B cell (primary cell): ENCODE results near the gene WNK2. TPM values are rescaled to one million over a fixed set of nuclear protein-coding genes. Genes with fewer than 3 reads are reported as not detected.

Source experiments
- ATAC-seq: fragments of 200-7000 bp; cut with Tn5 transposase; one replicate; pipeline ENCODE4 v1.10.0; 2021; ENCODE audit warnings: low read depth, mild to moderate bottlenecking, moderate number of reproducible peaks, moderate library complexity
- CTCF ChIA-PET: fragments of 350-600 bp; sonication (Branson Sonifier 250); formaldehyde crosslinking; loops from one replicate; lab custom pipeline; 2021; ENCODE audit warnings: antibody characterized with exemption, inconsistent platforms; lab: Charles Lee
- POLR2A ChIA-PET: fragments of 350-600 bp; sonication (Branson Sonifier 250); formaldehyde crosslinking; loops from one replicate; lab custom pipeline; 2021; ENCODE audit warnings: antibody characterized with exemption; lab: Charles Lee
- DNase-seq: peaks from one replicate; pipeline ENCODE4 v3.0.0; 2013
- H2AFZ ChIP-seq: 2 replicates; pipeline ENCODE4 v1.6.1; 2012; ENCODE audit warnings: mild to moderate bottlenecking, low read depth, low read length; ENCODE audit not compliant: insufficient read depth, poor library complexity, severe bottlenecking
- H3K27ac ChIP-seq, 2 donors: 1 replicate in 1 of 2; 2 replicates in 1 of 2; pipeline ENCODE4 v1.5.1; 2012 to 2013; ENCODE audit warnings: low read length in 2 of 2, mild to moderate bottlenecking in 2 of 2, moderate library complexity in 1 of 2
- H3K27me3 ChIP-seq, 4 experiments: fragments of 200-600 bp in 1 of 4; sonication (generic) in 1 of 4; replicated peaks in 1 of 4; 1 replicate in 2 of 4; 2 replicates in 2 of 4; pipeline versions ENCODE4 v1.6.1 to v1.7.0; 2013 to 2016; ENCODE audit warnings: low read length in 3 of 4, mild to moderate bottlenecking in 2 of 4, mixed read lengths in 1 of 4, moderate library complexity in 1 of 4; ENCODE audit not compliant: insufficient read depth in 4 of 4, control insufficient read depth in 3 of 4; ENCODE audit errors: control extremely low read depth in 1 of 4
- H3K36me3 ChIP-seq, 2 experiments: replicated peaks in 1 of 2; 1 replicate in 1 of 2; 2 replicates in 1 of 2; pipeline versions ENCODE4 v1.6.1 to v1.7.1; 2013; ENCODE audit warnings: low read length in 1 of 2; ENCODE audit not compliant: insufficient read depth in 2 of 2, control insufficient read depth in 1 of 2; ENCODE audit errors: control extremely low read depth in 1 of 2, extremely low read depth in 1 of 2
- H3K4me1 ChIP-seq, 2 donors: fragments of 200-600 bp in 1 of 2; sonication (generic) in 1 of 2; 1 replicate in 1 of 2; 2 replicates in 1 of 2; pipeline versions ENCODE4 v1.5.1 to v1.6.1; 2013 to 2017; ENCODE audit warnings: low read length in 2 of 2; ENCODE audit not compliant: control insufficient read depth in 2 of 2, insufficient read depth in 2 of 2
- H3K4me2 ChIP-seq: replicated peaks from 2 replicates; pipeline ENCODE3; 2012; ENCODE audit warnings: mild to moderate bottlenecking, low read depth, low read length; ENCODE audit not compliant: poor library complexity, severe bottlenecking
- H3K4me3 ChIP-seq, 5 experiments: fragments of 200-600 bp in 1 of 5; sonication (generic) in 1 of 5; 1 replicate in 3 of 5; 2 replicates in 2 of 5; pipeline versions ENCODE4 v1.5.1 to v1.7.0; 2011 to 2016; ENCODE audit warnings: low read length in 4 of 5, mild to moderate bottlenecking in 4 of 5, low read depth in 2 of 5, control low read depth in 1 of 5, moderate library complexity in 1 of 5; ENCODE audit not compliant: insufficient read depth in 1 of 5; ENCODE audit errors: control extremely low read depth in 1 of 5, extremely low read depth in 1 of 5
- H3K79me2 ChIP-seq: fragments of 200-600 bp; sonication (generic); one replicate; pipeline ENCODE4 v1.6.0; 2016; ENCODE audit warnings: low read length; ENCODE audit not compliant: control insufficient read depth, insufficient read depth
- H3K9ac ChIP-seq: fragments of 200-600 bp; sonication (generic); 2 replicates; pipeline ENCODE4 v1.6.1; 2017; ENCODE audit warnings: mild to moderate bottlenecking, low read length, moderate library complexity
- H3K9me3 ChIP-seq, 3 donors: one replicate each; pipeline versions ENCODE4 v1.6.1 to v1.7.1; 2013; ENCODE audit warnings: low read length in 2 of 3; ENCODE audit not compliant: control insufficient read depth in 2 of 3, insufficient read depth in 1 of 3; ENCODE audit errors: control extremely low read depth in 1 of 3
- H4K20me1 ChIP-seq: 2 replicates; pipeline ENCODE4 v1.6.0; 2012; ENCODE audit warnings: mild to moderate bottlenecking, low read length; ENCODE audit not compliant: insufficient read depth, control insufficient read depth, poor library complexity, severe bottlenecking
- H3K27ac Mint-ChIP-seq: one replicate; pipeline ENCODE4 v1.8.0; 2021; ENCODE audit warnings: mixed read lengths
- H3K27me3 Mint-ChIP-seq: one replicate; pipeline ENCODE4 v1.8.0; 2021; ENCODE audit warnings: mixed read lengths
- H3K4me1 Mint-ChIP-seq: one replicate; pipeline ENCODE4 v1.8.0; 2021; ENCODE audit warnings: mixed read lengths
- H3K4me3 Mint-ChIP-seq: one replicate; pipeline ENCODE4 v1.8.0; 2021; ENCODE audit warnings: mixed read lengths
- H3K9me3 Mint-ChIP-seq: one replicate; pipeline ENCODE4 v1.8.0; 2022; ENCODE audit warnings: mixed read lengths; ENCODE audit not compliant: insufficient read depth
- CTCF ChIP-seq: fragments of 200-600 bp; IDR thresholded peaks from one replicate; pipeline ENCODE4 v1.8.0; 2022; ENCODE audit warnings: antibody characterized with exemption, mild to moderate bottlenecking
- EZH2 ChIP-seq: IDR thresholded peaks from 2 replicates; pipeline ENCODE4 v1.6.1; 2012; ENCODE audit warnings: borderline replicate concordance, low read depth, mild to moderate bottlenecking, moderate library complexity, low read length; ENCODE audit not compliant: insufficient read depth, poor library complexity, severe bottlenecking
- WGBS: methylation state at CpG from one replicate; pipeline ENCODE4 v1.1.5; 2013; ENCODE audit warnings: missing lambda C conversion rate; ENCODE audit not compliant: insufficient coverage; 5-methylcytosine and 5-hydroxymethylcytosine counted together
- intact Hi-C: fragments of 100-400 bp; cut with micrococcal nuclease; formaldehyde crosslinking; loops from one replicate; pipeline ENCODE4 v1.10.0; 2022
- polyA plus RNA-seq: library from polyadenylated mRNA; depleted of rRNA; stranded (reverse); fragments of >200 nt; gene quantifications from 2 replicates; pipeline ENCODE4 v1.2.3, GENCODE V29; 2012
- total RNA-seq, 2 donors: library from RNA; stranded (reverse); fragments of 120-200 nt in 1 of 2; gene quantifications; 1 replicate in 1 of 2; 2 replicates in 1 of 2; pipeline versions ENCODE4 v1.2.3 to v1.2.4, GENCODE V29; 2013 to 2022

The WNK2 gene
- total and polyA plus RNA-seq, 2 donors (not counting 1 experiment from before 2014, with no cell fraction given) = 0.49 TPM; not detected in 1

DNA sequence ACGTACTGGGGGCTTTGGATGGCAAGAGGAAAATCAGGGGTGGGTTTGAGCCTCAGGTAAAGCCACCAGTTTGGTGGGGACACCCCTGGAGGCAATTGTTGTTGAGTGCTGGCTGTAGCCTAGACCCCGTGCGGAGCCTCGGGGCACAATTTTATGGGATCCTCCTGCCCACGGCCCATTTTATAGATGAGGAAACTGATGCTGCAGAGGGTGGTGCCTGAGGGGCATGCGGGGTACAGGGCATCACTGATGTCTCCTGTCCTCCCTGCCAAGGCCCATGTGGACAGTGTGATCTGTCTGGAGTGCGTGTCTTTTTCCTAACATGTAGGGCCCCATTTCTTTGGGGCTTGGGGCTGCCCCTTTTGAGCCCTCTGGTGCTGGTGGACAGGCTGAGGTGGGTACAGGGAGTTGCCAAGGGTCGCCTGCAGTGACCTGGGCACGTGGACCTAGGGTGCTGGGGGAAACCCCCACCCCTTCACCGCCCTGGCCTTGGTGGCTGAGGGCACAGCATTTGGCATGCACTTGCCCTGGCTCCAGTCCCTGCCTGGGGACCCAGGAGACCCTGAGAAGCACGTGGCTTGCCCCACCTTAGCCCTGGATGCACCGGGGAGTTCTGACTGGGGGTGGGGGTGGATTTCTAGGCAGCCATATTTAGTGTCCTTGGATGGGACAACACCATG lies 22.1 kb downstream of the WNK2 start:
- Mint-ChIP-seq H3K4me1 (no peaks in the 10 kb centered on the region), H3K27me3 (no peaks in the 10 kb centered on the region), H3K9me3 (peaks cover 4% of the 10 kb centered on the region), H3K4me3 (no peak overlapping the region), H3K27ac (no peak overlapping the region)
- intact Hi-C loops = no loop called here
- ChIA-PET CTCF (no interaction called here), POLR2A (no interaction called here)
- Histone ChIP-seq H3K4me1 (no peaks in the 10 kb centered on the region), H3K36me3 (no peaks in the 10 kb centered on the region), H3K27ac (no peak overlapping the region), H4K20me1 (no peaks in the 10 kb centered on the region), H3K4me3 (no peak overlapping the region), H3K4me2 (no peak overlapping the region), H3K9ac (no peak overlapping the region), H3K79me2 (no peaks in the 10 kb centered on the region), H3K9me3 (peaks cover 0 to 11% (median 0%) of the 10 kb centered on the region in 3 donors), H3K27me3 (no peaks in the 10 kb centered on the region), H2AFZ (no peak overlapping the region)
- WGBS = 88% methylated on average over 11 of the region's 12 CpGs
- ATAC-seq = no peak
- TF ChIP-seq CTCF = no peak
- TF ChIP-seq EZH2 = no peak
- DNase-seq = no peak

- Histone ChIP-seq H3K27ac (no peak overlapping the region), H3K9ac (no peak overlapping the region), H3K79me2 (no peaks in the 10 kb centered on the region), H3K36me3 (no peaks in the 10 kb centered on the region), H3K27me3 (no peaks in the 10 kb centered on the region), H3K4me1 (no peaks in the 10 kb centered on the region), H3K4me2 (no peak overlapping the region), H3K9me3 (peaks cover 0 to 11% (median 0%) of the 10 kb centered on the region in 3 donors), H3K4me3 (no peak overlapping the region), H4K20me1 (no peaks in the 10 kb centered on the region), H2AFZ (no peak overlapping the region)
- Mint-ChIP-seq H3K4me1 (no peaks in the 10 kb centered on the region), H3K4me3 (no peak overlapping the region), H3K27me3 (no peaks in the 10 kb centered on the region), H3K27ac (no peak overlapping the region), H3K9me3 (peaks cover 4% of the 10 kb centered on the region)
- no peak for ATAC-seq
- DNase-seq = no peak
- ChIA-PET POLR2A (no interaction called here), CTCF (no interaction called here)
- WGBS = 88% methylated on average over 7 of the region's 7 CpGs
- intact Hi-C loops = no loop called here
- TF ChIP-seq CTCF (no peak), EZH2 (no peak)
These were observed 22.7 kb downstream of the WNK2 start for GRCh38 chr9:93206576-93207155.
